Naive thymus-derived CD8-positive, alpha-beta T cell (primary cell): ENCODE data around the gene CAVIN2. TPM values are rescaled to one million over a fixed set of nuclear protein-coding genes. Genes with fewer than 3 reads are reported as not detected.

Experiments used
- ATAC-seq, 2 donors: fragments of 150-1000 bp; cut with Tn5 transposase in 1 of 2; sonication (Bioruptor Pico), chemical (Tn5 transposase) in 1 of 2; 1 replicate in 1 of 2; 2 replicates in 1 of 2; pipeline ENCODE4 v1.10.0; 2021; ENCODE audit warnings: mild to moderate bottlenecking in 2 of 2, moderate library complexity in 2 of 2
- POLR2A ChIA-PET: fragments of 350-600 bp; sonication (Branson Sonifier 250); formaldehyde crosslinking; loops from one replicate; lab custom pipeline; 2021; ENCODE audit warnings: antibody characterized with exemption; lab: Charles Lee
- DNase-seq, 10 donors: peaks; one replicate each; pipeline versions ENCODE4 v3.0.0 to v3.0.0-alpha.2; 2020 to 2022
- H3K27ac Mint-ChIP-seq, 10 donors: one replicate each; pipeline ENCODE4 v1.8.0; 2020 to 2022; ENCODE audit warnings: mild to moderate bottlenecking in 10 of 10, mixed read lengths in 10 of 10, moderate library complexity in 4 of 10, inconsistent platforms in 1 of 10
- H3K27me3 Mint-ChIP-seq, 5 donors: one replicate each; pipeline ENCODE4 v1.8.0; 2021 to 2022; ENCODE audit warnings: mixed read lengths in 5 of 5
- H3K36me3 Mint-ChIP-seq, 3 donors: one replicate each; pipeline ENCODE4 v1.8.0; 2020 to 2022; ENCODE audit warnings: mixed read lengths in 3 of 3, mild to moderate bottlenecking in 2 of 3, inconsistent platforms in 1 of 3
- H3K4me1 Mint-ChIP-seq, 4 donors: one replicate each; pipeline ENCODE4 v1.8.0; 2021 to 2022; ENCODE audit warnings: mixed read lengths in 4 of 4
- H3K4me3 Mint-ChIP-seq, 10 donors: one replicate each; pipeline ENCODE4 v1.8.0; 2020 to 2022; ENCODE audit warnings: mild to moderate bottlenecking in 10 of 10, mixed read lengths in 10 of 10, moderate library complexity in 6 of 10, inconsistent platforms in 1 of 10
- H3K9me3 Mint-ChIP-seq, 9 donors: one replicate each; pipeline ENCODE4 v1.8.0; 2020 to 2022; ENCODE audit warnings: mixed read lengths in 9 of 9, mild to moderate bottlenecking in 3 of 9, inconsistent platforms in 1 of 9, moderate library complexity in 1 of 9
- polyA plus RNA-seq, 3 donors: library from polyadenylated mRNA; unstranded; fragments of 300-500 nt; fragmentation: Illumina TruSeq; gene quantifications; one replicate each; pipeline ENCODE4 v1.2.3, GENCODE V29; 2021
- total RNA-seq, 8 experiments: library from RNA in 2 of 8; stranded (reverse) in 2 of 8; gene quantifications; one replicate each; pipeline ENCODE4 v1.2.3 and lab custom pipeline; 2021 to 2026

CAVIN2 gene
- total and polyA plus RNA-seq, 5 experiments from 2014 or later, result not detected

DNA sequence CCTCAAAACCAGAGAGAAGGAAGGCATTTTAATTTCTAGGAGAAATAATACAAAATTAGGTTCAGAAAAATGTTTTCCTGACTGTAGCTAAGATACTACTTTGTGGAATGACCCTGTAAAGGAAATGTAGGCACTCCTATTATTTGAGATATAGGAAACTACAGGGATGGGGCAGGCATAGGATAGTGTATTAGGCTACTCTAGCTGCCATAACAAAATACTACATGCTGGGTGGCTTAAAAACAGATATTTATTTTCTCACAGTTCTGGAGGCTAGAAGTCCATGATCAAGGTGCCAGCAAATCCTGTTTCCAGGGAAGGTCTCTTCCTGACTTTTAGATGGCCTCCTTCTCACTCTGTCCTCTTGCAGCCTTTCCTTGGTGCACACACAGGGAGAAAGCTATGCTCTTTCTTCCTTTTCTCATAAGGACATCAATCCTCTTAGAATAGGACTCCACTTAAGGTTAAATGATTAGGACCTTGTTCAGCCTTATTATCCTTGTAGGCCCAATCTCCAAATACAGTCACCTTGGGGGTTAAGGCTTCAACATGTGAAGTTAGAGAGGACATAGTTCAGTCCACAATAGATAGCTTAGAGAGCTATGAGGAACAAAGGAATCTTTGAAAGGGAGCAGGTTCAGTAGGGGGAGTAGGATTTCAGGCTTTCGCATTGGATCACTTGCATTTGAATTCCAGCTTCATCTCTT lies 14.0 kb upstream of the CAVIN2 start:
- DNase-seq (no peak), ATAC-seq (no peak)
- H3K4me3 Mint-ChIP-seq, result no peak overlapping the region
- H3K4me1 Mint-ChIP-seq, result no peaks in the 10 kb centered on the region
- no peaks in the 10 kb centered on the region for H3K36me3 Mint-ChIP-seq
- H3K27ac Mint-ChIP-seq, result no peak overlapping the region
- H3K27me3 Mint-ChIP-seq, result peaks cover 2 to 36% (median 6%) of the 10 kb centered on the region in 5 donors
- POLR2A ChIA-PET, result no interaction called here
- peaks cover 0 to 9% (median 0%) of the 10 kb centered on the region in 9 donors for H3K9me3 Mint-ChIP-seq

DNA sequence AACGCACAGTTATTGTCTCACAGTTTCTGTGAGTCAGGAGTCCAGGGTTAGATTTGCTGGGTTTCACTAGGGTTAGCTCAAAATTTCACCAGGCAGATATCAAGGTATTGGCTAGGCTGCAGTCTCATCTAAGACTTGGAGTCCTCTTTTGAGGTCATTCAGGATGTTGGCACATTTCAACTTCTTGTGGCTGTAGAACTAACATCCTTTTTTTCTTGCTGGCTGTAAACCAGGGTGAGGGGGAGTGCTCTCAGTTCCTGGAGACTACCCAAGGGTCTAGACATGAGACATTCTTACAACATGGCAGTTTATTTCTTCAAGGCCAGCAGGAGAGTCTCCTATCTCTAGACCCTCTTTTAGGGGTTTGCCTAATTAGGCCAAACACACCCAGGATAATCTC lies 12.8 kb upstream of the CAVIN2 start:
- Mint-ChIP-seq H3K9me3 (peaks cover 0 to 9% (median 0%) of the 10 kb centered on the region in 9 donors), H3K4me1 (no peaks in the 10 kb centered on the region)
- no peak for ATAC-seq

DNA sequence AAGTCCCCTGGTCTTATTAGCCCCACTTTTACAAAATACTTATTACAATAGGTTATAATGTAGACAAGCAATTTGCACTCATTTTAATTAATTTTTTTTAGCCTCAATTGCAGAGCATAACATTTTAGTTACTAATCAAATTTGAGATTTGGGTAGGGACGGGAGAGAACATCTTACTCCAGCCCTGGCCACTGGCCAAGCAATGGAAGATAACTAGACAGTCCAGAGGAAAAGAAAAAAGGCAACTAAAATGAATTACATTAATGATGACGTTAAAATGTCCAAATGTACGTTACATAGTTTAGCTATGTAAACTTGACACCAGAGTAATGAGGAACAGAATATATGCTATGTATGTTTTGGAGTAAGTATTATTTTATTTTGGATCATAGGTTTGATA lies 11.0 kb upstream of the CAVIN2 start:
- ATAC-seq (no peak), DNase-seq (no peak)
- Mint-ChIP-seq H3K4me1 (no peaks in the 10 kb centered on the region), H3K27ac (no peak overlapping the region), H3K9me3 (peaks cover 0 to 9% (median 0%) of the 10 kb centered on the region in 9 donors), H3K4me3 (no peak overlapping the region), H3K36me3 (no peaks in the 10 kb centered on the region), H3K27me3 (peaks cover 0 to 21% (median 5%) of the 10 kb centered on the region in 5 donors)
- POLR2A ChIA-PET, result no interaction called here

More for the DNA sequence above, 12.8 kb upstream of the CAVIN2 start:
- Mint-ChIP-seq H3K4me3 (no peak overlapping the region), H3K27me3 (peaks cover 0 to 27% (median 3%) of the 10 kb centered on the region in 5 donors), H3K27ac (no peak overlapping the region), H3K36me3 (no peaks in the 10 kb centered on the region)
- no peak for DNase-seq
- POLR2A ChIA-PET, result no interaction called here

DNA sequence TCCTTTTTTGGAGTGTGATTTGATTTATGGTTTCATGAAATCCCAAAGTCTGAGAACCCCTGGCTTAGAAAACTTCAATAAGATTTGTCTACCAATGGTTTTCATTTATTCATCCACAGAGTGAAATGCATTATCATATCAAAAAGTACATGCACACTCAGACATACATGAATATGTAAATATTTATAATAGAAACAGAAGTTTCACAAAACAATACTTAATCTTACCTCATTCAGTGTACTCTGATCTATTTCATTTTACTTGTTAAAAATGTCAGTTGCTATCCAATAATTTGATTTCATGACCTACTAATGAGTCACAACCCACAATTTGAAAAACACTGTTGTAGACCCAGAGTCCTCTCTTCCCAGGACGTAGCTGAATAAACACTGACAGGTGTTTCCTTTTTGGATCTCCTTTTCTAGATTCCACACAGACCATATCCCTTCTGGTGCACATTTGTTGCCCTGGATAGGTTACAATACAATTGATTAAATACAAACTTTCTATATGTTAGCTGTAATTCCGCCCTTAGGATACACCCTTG lies 10.4 kb upstream of the CAVIN2 start:
- POLR2A ChIA-PET, result no interaction called here
- Mint-ChIP-seq H3K27ac (no peak overlapping the region), H3K27me3 (peaks cover 0 to 26% (median 5%) of the 10 kb centered on the region in 5 donors), H3K36me3 (no peaks in the 10 kb centered on the region), H3K4me1 (no peaks in the 10 kb centered on the region), H3K9me3 (peaks cover 0 to 9% (median 0%) of the 10 kb centered on the region in 9 donors), H3K4me3 (no peak overlapping the region)
- ATAC-seq (no peak), DNase-seq (no peak)

DNA sequence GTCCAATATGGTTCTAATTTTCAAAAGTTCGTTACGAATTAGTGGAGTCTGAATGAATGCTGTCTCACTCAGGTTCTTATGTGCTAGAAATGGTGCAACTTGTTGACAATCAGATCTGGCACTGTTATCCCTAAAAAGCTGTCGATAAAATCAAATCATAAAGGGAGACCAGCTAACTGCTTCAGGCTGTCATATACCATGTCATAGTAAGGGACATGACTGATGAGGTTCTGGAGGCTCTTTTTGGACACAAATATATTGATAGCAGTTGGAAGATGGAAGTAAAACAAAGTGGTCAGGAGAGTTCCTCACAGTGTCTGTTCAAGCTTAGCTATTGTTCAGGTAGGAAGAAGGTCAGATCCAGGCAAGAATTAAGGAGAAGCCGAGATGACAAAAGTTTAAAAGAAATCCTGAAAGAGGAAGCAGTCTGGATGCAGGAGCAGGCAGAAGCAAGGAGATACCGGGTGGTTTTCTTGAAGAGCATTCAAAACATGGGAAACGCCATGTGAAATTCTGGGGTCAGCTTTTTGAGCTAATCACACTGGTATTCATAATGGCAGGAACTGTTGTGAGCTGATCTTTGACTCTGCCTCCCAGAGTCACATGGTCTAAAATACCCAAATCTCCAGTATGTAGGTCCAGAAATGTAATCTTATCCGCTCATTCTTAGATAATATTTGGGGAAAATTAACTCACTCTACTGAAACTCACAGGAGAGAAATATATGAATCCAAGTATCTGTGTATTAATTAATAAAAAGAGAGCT lies 9.4 kb upstream of the CAVIN2 start:
- Mint-ChIP-seq H3K27ac (no peak overlapping the region), H3K9me3 (peaks cover 0 to 9% (median 0%) of the 10 kb centered on the region in 9 donors), H3K4me3 (no peak overlapping the region), H3K4me1 (no peaks in the 10 kb centered on the region), H3K36me3 (no peaks in the 10 kb centered on the region), H3K27me3 (peaks cover 0 to 30% (median 5%) of the 10 kb centered on the region in 5 donors)
- POLR2A ChIA-PET, result no interaction called here
- no peak for ATAC-seq
- DNase-seq, result no peak

DNA sequence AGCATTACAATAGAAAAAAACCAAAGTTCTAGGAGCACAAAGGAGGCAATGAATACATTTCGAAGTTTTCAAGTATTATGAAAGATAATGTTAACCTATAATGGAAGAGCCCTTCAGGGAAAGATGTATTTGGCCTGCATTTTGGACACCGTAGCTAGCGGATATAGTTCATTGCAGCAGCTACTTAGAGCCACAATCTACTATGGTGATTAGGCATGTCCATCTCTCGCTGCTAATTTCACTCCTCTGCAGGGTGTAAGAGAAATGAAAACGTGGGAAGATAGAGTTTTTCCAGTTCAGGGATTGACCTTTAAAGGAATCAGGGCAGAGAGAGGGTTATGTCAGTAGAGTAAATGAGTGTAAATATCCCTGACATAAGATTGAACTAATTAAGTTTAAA lies 8.5 kb upstream of the CAVIN2 start:
- POLR2A ChIA-PET, result no interaction called here
- H3K4me1 Mint-ChIP-seq, result no peaks in the 10 kb centered on the region
- peaks cover 0 to 37% (median 5%) of the 10 kb centered on the region in 5 donors for H3K27me3 Mint-ChIP-seq
- H3K4me3 Mint-ChIP-seq, result no peak overlapping the region
- ATAC-seq, result no peak
- H3K9me3 Mint-ChIP-seq, result peaks cover 0 to 6% (median 0%) of the 10 kb centered on the region in 9 donors
- no peak for DNase-seq
- H3K27ac Mint-ChIP-seq, result no peak overlapping the region
- no peaks in the 10 kb centered on the region for H3K36me3 Mint-ChIP-seq

DNA sequence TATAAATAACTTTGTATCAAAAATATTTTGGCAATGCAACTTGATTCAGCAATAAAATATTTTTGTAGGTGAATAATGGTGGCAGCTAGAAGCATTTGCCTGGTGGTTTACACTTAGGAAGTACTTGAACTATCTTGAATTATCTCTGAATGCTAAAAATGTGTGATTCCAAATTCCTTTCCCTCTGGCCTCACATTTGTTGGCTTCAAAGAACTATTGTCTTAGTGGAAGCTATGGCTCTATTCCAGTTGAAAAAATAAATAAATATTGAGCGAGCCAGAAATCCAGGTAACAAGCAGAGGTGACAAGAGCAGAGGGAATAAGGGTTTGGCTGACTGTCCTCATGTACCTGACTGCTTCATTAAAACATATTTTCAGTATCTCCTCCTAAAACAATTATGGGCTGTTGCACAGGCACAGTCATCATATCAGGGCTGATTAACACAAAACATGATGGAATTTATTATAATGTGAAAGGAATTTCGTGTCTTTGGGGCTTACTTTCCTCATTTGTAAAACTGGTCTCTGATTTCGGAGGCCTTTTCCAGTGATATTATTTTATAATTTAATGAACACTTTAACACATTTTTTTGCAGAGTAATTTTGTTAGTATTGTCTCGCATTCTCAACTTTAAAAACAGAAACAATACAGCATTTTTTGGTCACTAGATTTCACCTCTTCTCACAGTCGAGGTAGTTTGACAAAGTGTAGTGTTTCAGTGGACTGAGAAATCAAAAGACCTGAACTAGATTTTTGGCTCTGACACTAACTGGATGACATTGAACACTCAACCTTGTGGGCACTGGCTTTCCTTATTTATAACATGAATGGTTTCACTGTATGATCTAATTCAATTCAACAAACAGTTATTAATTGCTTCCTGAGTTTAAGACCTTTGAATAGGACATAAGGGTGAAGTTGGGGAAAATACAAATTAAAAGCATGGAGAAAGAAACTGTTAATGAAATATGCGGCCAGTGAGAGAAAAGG lies 7.8 kb upstream of the CAVIN2 start:
- H3K9me3 Mint-ChIP-seq, result no peaks in the 10 kb centered on the region
- POLR2A ChIA-PET, result no interaction called here
- ATAC-seq (no peak), DNase-seq (no peak)
- H3K27me3 Mint-ChIP-seq, result peaks cover 0 to 44% (median 8%) of the 10 kb centered on the region in 5 donors
- no peaks in the 10 kb centered on the region for H3K36me3 Mint-ChIP-seq
- H3K4me3 Mint-ChIP-seq, result no peak overlapping the region
- no peak overlapping the region for H3K27ac Mint-ChIP-seq
- H3K4me1 Mint-ChIP-seq, result no peaks in the 10 kb centered on the region

DNA sequence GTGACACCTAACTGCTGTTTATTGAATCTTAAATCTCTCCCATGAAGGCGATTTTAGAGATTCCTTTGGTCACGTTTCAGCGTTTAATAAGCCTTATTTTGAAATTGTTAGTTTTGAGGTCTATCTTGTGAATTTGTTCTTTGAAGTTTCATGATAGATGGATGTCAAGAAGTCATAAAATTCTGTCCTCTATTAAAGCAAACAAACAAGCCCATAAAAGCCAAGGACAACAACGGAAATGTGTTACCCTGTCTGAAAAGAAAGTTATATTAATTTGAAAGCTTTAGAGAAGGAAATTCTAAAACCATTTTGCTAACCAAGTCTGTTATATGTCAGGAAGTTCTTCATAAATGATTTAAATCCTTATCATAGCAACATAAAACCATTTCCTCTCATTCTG lies 7.0 kb upstream of the CAVIN2 start:
- ATAC-seq (no peak), DNase-seq (no peak)
- H3K27ac Mint-ChIP-seq, result no peak overlapping the region
- no peak overlapping the region for H3K4me3 Mint-ChIP-seq
- POLR2A ChIA-PET, result no interaction called here
- H3K36me3 Mint-ChIP-seq, result no peaks in the 10 kb centered on the region
- no peaks in the 10 kb centered on the region for H3K9me3 Mint-ChIP-seq
- H3K4me1 Mint-ChIP-seq, result no peaks in the 10 kb centered on the region
- H3K27me3 Mint-ChIP-seq, result peaks cover 3 to 45% (median 8%) of the 10 kb centered on the region in 5 donors

DNA sequence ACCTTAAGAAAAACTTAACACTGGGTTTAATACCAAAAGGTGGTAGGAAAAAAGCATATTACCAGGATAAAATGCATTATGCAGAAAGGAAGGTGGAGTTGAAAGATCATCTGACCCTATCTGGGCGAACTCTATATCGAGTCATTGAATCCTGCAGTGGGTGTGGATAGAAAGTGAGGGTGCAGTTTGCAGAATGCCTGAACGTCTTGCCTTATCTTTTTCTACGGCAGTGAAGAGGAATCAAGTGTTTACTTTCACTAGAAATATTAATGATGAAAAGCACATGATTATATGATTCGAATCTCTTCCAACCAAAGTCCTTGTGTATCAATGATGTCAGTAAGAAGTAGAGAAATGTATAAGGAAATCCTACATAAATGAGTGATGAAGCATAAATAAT lies 4.3 kb upstream of the CAVIN2 start:
- Mint-ChIP-seq H3K4me3 (no peak overlapping the region), H3K27me3 (peaks cover 6 to 37% (median 9%) of the 10 kb centered on the region in 5 donors)

DNA sequence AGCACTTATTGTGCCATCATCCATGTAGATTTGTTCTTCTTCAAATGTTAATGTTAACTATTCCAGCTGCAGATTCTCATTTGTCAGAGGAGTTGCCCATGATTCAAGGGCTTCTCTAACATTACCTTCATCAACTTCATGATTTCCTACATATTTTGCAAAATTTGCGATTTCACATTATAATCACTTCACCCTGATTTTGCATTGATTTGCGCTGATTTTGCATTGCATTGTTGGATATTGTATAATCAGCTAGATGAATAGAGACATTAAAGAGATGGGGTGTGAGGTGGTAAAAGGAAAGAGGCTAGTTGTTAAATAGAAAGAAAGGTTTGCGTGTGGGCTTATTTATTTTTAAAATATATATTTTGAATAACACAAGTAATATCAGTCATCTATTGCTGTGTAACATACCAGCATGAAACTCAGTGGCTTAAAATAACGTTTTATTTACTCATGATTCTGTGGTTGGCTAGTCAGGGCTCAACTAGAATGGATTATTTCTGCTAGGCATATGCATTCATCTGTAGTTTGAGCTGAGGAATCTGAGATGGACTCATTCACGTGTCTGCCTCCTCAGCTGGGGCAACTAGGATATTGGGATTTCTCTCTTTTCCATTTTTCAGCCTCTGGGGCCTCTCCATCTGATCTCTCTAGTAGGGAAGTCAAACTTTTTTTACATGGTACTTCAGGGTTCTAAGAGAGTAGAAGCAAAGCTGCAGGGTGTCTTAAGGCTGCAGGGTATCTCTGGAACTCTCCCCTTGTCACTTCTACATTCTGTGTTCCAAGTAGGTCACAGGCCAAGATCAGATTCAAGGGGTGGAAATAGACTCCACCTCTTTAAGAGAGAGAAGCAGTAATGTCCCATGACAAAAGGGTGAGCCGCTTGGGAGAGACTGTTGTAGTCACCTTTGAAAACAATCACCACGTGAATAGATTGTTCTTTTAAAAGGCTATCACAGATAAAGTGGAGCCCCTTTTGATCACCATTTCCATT lies 2.2 kb upstream of the CAVIN2 start:
- H3K4me1 Mint-ChIP-seq, result peaks cover 3 to 19% (median 10%) of the 10 kb centered on the region in 4 donors
- no peak overlapping the region for H3K27ac Mint-ChIP-seq
- POLR2A ChIA-PET, result no interaction called here
- DNase-seq, result no peak
- peaks cover 11 to 53% (median 18%) of the 10 kb centered on the region in 5 donors for H3K27me3 Mint-ChIP-seq
- no peak overlapping the region for H3K4me3 Mint-ChIP-seq
- H3K9me3 Mint-ChIP-seq, result no peaks in the 10 kb centered on the region
- no peaks in the 10 kb centered on the region for H3K36me3 Mint-ChIP-seq
- no peak for ATAC-seq

More for the DNA sequence above, 4.3 kb upstream of the CAVIN2 start:
- no peaks in the 10 kb centered on the region for H3K9me3 Mint-ChIP-seq
- no peak overlapping the region for H3K27ac Mint-ChIP-seq
- POLR2A ChIA-PET, result no interaction called here
- peaks cover under 1 to 15% (median 8%) of the 10 kb centered on the region in 4 donors for H3K4me1 Mint-ChIP-seq
- DNase-seq, result no peak
- no peaks in the 10 kb centered on the region for H3K36me3 Mint-ChIP-seq
- ATAC-seq, result no peak

DNA sequence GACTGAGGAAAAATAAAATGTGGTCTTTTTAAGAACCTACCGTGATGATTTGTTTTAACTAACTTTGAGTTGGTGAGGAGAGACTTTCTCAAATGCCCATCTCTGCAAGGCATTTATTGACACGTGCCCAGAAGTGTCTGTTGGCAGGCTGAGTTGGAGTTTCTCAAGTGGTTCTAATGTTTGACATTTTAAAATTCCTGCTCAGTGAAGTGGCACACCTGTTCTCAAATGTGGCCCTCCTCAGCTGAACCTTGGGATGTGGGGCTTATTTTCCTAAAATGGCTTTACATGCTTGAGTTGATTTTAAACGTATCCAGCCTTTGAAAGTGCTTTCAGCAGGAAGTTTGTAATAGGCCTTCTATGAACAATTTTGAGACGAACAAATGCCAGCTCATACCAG lies 876 bp upstream of the CAVIN2 start:
- DNase-seq (no peak), ATAC-seq (no peak)
- H3K9me3 Mint-ChIP-seq, result no peaks in the 10 kb centered on the region
- no peak overlapping the region for H3K27ac Mint-ChIP-seq
- H3K4me3 Mint-ChIP-seq, result no peak overlapping the region
- POLR2A ChIA-PET, result no interaction called here
- no peaks in the 10 kb centered on the region for H3K36me3 Mint-ChIP-seq
- H3K27me3 Mint-ChIP-seq, result peaks cover 13 to 49% (median 21%) of the 10 kb centered on the region in 5 donors
- H3K4me1 Mint-ChIP-seq, result peaks cover 3 to 19% (median 10%) of the 10 kb centered on the region in 4 donors
